Endothelial cell of hepatic sinusoid (primary cell): ENCODE results near the gene ITGB6.

ENCODE experiments used
- in situ Hi-C: cut with HindIII; loops from 2 replicates; pipeline ENCODE4 v1.10.0; 2017; ENCODE audit warnings: low sequenced_read_pairs

ITGB6 gene

DNA sequence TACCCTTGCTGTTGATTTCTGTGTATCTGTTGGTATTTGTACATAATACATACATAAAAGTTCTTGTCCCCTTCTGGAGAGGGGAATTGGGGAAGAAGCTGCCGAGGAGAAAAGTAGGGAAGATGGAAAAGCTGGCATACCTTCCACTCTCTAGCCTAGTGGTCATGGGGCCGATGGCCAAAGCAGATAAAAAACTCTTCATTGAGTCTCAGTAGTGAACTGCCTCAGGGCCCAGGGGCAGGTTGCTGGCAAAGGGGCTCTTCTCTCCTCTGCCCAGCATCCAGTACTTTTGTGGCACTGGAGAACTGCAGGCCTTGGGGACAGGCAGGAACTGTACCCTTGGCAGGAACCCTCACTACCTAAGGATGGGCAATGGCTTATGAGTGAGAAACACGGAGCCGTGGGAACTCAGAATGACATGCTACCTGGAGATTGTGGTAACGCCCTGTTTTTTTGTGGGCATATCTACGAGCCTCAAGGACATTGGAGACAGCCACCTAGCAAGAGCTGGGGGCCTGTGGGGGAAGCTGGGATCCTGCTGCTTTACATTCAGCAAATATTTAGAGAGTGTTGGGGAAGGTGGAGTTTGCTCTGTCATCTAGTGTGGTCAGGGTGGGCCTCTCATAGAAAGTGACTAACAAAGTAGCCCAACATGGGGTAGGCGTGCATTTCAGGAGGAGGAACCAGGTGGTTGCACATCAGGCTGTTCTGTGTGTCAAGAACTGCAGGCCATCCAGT, 22.6 kb upstream of the ITGB6 start:
- in situ Hi-C loops, result no loop called here

DNA sequence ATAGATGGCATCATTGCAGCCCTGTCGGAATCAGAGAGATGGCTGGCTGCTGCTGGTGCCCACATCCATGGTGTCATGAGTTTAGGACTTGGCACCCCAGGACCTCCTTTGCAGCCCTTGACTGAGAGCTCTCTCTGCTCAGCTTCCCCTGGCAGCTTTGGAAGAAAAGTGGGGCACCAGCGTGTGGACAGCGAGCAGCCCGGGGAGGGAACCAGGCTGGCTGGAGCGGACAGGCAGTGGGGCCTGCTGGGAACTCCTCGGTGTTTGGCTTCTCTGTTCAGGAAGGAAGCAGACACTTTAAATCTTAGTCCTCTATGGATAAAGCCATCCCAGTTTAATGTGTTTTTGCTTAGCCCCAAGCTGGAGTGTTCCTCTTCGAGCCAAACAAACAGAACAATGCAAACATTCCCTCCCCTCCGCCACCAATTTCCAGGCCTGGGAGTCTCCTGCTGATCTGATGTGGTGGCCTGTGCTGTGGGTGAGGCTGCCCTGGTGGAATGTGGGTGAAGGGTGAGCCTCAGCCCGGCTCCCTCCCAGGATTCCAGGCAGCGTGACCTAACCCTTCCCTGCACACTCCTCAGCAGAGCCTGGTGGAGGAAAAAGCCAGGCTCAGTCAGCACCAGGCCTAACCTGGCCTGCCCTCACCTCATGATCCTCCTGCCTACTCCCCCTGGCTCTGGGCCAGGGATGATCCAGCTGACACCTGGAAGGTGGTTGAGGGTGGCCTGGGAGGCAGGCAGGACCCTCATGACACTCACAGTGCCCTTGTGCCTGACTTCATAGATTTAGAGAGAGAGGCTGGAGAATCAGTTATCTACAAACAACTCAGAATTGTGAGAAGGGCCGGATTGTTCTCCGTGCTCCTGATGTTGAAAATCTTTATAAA, 21.6 kb upstream of the ITGB6 start:
- in situ Hi-C loops, result no loop called here

DNA sequence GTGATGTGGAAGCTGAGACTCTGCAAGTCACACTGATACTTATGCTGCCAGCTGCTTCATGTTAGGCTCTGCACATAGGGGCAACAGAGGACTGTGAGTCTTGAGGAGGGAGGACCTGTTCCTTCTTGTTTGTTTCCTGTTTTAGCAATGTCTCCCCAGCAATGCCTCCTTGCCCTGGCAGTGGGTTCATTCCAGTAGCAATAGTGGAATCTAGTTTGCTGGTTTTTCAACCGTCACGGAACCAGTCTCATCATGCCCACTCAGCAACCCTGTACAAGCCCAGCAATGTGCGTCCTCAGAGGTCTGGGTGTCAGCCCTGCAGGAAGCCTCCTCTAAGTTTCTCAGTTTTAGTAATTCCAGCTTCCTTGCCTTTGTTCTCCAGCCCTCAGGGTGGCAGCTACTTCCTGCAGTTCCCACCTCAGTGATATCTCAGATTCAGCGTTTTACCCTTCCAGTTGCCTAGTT, 20.5 kb upstream of the ITGB6 start:
- in situ Hi-C loops, result no loop called here

DNA sequence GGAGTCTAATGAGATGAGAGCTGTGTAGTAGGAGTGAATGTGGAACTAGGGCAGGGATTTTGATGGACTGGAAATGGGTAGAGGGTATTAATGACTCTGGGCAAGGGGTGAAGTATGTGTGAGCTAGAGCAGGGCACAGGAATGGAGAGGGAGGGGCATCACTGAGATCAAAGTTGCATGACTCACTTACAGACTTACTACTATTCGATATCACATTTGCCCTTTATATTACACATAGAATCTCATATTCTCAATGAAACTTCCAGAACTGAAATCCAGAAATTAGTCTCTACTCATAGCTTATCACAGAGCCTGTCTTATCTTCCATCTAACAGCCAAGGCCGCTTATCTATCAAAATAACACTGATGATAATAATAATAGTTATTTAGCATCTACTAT, 20.0 kb upstream of the ITGB6 start:
- in situ Hi-C loops, result no loop called here

DNA sequence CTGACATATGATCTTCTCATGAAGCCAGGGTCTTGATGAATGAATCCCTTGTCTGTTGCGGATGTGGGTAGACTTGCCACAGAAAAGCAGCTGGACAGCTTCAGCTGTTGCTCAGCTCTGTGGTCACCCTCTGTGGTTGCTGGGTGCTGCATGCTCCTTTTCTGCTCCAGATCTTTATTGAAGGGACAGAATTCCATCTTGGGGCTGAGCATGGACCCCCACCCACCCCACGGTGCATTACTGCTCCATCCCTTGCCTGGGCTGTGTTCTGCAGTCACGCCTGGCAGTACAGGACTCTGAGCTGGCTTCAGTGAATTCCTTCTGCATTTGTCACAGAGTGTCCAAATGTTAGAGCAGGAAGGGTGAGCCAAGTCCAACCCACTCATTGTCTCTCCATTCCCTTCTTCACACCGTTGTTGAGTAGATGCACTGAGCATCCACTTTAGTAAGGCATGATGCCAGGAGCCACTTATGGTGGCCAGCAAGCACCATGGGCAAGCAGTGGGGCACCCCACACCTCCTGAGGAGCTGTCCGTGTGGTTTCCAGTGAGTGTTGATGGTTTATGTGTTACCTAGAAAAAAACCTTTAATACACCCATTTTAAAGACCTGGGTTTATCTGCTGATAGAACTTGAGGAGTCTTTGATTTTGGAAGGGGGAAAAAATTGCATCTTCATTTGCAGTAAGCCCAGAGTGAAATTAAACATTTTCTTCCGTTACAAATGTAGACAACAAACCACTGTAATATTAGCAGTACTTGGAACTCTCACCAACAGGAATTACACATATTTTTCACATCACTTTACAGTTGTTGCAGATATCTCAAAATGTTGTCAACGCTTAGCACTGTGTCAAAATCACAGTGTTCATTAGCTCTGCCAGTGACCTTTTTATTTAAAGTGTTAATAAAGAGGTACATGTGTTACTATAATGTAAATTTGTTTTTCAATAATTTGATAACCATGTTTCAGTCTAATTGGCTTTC, 14.7 kb upstream of the ITGB6 start:
- in situ Hi-C loops, result no loop called here

DNA sequence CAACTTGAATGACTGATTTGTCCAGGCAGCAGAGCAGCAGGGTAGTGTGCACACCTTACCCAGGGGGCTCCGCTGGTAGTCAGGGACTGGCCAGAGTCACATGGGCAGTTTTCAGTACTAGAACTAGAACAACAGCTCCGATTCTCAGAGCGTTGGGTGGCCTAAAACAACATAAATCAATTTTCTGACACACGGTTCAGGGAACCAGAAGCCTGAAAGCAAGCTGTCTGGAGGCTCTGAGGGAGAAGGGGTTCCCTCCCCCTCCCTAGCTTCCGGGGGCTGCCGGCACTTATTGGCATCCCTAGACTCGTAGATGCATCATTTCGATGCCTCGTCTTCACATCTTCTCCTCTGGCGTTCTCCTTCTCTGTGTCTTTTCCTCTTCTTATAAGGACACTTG, 13.4 kb upstream of the ITGB6 start:
- in situ Hi-C loops, result no loop called here

DNA sequence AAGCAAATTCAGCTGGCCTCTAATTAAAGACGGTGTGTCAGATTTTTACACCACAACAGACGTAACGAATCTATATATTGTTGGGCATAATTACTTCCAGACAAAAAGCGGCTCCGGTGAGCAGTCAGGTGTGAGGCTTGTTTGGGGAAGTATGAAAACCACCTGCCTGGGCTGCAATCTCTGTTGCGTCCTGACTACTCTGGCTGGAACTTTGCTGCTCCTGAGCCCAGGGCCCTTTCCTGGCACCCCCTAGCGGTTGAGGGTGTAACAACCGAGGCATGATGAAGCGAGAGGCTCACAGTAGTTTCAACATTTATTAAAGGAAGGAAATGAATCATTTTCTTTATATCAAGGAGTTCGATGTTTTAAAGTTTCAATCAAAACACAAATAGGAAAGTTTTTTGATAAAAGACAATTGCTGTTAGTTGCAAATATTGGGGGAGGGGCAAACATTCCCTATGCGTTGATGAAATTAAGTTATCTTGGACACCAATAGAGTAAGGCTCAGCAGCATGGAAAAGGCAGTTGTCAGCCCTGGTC, 10.6 kb upstream of the ITGB6 start:
- in situ Hi-C loops, result no loop called here

DNA sequence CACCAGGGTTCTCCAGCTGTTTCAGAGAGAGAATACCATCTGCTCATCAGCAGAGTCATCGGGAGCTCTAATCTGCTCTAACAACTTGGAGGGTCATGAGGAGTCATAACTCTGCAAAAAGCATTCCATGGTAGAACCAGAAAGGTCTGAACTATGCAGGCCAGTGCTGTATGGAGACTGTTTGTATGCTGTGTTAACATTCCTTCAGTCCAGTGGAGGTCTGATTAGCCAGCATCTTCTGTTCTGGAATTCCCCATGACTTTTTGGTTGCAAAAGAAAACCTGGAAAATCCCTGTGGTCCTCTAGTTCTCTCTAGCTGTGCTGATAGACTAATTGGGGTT, 9.4 kb upstream of the ITGB6 start:
- in situ Hi-C loops, result no loop called here

DNA sequence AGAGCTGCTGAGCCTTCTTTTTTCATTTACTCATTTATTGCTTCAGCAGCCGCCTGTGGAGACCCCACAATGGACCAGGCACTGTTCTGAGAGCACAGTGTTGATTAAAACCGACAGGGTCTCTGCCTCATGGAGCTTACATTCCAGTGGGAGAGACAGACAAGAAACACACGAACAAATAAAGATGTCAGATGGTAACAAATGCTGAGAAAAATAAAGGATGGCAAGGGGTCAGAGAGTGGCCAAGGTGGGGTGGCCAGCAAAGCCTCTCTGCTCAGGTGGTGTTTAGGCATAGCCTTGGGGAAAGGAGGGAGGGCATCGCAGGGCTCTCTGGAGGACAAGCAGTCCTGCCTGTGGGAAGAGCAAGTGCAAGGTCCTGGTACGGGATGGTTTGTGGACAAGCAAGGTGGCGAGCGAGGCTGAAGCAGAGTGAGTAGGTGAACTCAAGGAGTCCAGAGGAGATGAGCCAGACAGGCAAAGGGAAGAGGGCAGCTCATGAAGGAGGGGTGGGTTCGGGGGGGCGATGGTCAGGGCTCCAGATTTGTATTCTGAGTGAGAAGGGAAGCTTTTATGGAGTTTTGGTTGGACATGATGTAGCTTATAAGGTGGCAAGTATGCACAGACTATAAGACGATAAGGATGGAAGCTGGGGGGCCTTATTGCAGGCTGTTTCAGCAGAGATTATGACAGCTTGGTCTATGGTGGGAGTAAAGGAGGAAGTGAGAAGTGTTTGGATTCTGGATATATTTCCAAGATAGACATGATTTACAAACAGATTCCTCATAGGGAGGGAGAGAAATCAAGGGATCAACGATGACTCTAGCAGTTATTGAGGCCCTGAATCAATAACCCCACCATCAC, 8.8 kb upstream of the ITGB6 start:
- in situ Hi-C loops, result no loop called here

DNA sequence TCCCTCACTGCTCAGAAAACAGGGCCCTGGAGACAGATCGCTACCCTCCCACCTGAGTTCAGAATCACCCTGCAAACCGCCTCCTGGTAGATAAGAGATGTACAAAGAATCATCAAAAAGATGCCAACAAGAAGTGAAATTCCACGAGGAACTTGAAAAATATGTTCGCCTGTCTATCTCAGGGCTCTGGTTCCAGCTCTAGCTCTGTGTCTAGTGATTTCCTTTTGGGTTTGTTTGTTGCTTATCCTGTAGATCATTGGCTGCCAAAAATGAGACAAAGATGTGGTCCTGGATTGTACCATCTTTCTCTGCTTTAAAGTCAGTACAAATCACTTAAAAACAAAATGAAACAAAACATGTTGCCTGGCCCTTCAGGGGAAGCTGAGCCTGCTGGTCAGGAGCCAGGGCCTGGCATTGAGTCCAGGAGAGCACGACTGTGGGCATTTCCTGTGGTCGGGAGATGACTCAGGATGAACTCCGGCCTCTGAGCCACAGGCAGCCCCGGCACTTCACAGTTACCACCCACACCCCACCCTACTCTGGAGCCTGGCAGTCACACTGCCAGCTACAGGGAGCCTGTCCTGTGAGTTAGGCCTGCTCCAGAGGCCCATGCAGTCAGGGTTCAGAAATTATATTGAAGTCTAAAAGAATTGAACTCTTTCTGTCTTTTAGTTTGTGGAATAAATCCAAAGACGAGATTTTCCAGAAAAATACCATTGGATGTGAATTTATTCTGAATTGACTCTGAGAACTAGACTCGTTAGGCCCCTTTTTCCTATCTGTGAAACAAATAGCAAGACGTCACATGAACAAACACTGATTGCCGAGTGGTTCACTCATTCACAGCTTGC, 8.0 kb upstream of the ITGB6 start:
- in situ Hi-C loops, result no loop called here

DNA sequence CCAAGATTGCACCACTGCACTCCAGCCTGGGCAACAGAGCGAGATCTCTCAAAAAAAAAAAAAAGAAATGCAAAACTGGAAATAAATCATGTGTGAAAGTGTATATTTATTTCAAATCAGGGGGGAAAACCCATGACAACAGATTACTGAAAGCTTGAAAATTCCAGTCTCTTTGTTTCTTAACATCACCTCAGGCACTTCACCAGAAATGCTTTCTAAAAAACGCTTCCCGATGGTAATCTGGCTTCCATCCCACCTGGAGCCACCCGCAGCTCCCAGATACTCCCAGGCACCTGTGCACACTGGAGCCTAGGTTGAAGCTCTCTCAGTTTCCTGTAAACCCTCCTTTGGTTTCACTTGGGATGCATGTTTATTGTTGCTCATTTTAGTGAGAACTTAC, 7.2 kb upstream of the ITGB6 start:
- in situ Hi-C loops, result no loop called here

DNA sequence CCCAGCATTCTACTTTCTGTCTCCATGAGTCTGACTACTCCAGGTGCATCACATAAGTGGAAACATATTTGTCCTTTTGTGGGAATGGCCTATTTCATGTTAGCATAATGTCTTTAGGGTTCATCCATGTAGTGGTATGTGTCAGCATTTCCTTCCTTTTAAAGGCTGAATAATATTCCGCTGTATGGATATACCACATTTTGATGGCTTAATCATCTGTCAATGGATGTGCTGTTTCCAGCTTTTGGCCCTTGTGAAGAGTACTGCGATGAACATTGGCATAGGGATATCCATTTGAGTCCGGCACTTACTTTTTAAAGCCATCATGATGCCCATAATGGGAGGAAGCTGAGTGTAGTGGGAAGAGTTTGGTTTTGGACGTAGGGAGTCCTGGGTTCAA, 6.4 kb upstream of the ITGB6 start:
- in situ Hi-C loops, result no loop called here

DNA sequence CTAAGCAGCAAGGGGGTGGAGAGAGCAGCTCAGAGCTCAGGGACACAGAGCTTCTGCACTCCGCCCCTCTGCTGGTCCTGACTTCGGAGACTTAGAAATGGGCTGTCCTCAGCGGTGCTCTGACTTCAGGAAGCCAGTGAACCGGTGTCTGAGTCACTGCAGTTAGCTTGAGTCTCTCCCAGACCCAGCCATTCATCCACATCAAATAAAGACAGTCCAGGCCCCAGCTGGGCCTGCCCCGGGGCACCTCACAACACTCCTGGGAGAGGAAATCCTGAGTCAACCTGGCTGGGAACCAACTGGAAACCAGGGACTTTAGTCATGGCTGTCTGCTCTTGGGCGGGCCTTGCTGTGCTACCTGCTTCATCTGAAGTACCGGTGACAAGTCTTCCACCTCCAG, 5.4 kb upstream of the ITGB6 start:
- in situ Hi-C loops, result no loop called here

DNA sequence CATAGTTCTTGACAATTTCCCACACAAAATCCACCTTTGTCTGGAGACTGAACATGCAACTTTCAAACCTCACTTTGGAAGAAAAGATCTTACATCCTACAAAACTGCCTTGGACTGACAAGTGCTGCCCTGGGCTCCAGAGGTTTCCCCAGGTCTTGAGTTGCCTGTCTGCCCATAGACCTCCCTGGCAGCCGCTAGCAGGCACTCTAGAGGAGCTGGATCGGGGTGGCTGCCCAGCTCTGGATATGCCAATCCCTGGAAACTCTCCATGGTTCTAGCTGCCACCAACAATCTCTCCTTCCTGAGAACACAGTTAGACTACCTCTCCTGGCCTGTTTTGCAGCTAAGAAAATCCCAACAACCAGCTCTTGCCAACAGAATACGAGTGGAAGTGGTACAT, 3.4 kb upstream of the ITGB6 start:
- in situ Hi-C loops, result no loop called here

DNA sequence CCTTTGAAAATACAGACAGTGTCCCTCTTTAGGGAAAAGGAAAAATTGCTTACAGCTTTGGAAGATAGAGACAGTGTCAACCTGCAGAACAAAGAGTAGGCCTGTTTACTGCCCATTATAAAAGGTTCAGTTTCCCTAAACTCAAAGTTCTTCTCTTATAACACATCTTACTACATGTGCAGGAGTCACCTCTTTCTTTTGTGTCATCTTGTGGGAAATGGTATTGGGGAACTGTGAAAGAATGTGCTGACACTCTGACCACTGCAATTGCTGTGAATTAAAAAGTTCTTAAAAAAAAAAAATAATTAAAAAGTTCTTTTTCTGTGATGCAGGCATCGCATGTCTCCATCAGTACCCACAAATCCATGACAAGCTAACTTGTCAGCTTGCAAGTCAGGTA, 2.9 kb upstream of the ITGB6 start:
- in situ Hi-C loops, result no loop called here

DNA sequence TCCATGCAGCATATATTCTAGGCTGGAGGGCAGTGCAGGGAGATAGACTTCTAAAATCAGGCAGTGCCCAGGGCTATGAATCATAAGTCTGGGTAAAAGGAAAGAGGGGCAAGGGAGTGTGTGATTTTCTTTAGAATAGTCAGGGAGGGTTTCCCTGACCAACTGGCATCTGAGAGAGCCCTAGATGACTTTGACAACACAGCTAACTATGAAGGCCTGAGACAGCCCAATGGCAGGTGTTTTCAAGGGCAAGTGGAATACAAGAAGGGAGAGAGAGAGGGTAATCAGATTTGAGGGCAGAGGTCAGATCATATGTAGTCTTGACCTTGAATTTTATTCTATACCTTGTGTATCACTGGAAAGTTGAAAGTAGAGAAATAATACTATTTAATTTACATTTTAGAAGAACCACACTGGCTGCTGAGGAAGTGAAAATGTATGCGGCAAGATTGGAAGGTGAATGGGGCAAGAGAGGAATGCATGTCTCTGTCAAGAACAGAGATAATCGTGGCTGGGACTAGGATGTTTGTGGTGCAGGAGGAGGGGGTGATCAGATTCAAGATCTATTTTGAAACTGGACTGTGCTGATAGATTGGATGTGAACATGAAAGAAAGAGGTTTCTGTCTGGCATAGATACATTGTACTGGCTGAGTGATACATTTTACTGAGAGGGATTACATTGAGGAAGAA, 1.9 kb upstream of the ITGB6 start:
- in situ Hi-C loops, result no loop called here

DNA sequence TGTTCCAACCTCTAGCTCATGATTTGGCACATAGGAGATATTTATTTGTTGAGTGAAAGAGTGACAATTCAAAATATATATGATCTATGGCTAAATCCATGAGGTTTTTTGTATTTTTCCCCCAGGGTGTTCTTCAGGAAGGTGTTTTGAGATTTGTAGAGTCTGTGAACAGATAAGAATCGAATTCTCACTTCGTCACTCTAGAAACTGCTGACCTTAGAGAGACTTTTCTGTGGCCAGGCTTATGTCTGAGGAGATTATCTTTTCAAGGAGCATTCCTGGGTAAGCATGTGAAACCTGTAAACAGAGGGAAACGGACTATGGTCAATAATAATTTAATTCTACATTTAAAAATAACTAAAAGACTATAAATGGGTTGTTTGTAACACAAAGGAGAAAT, 849 bp upstream of the ITGB6 start:
- in situ Hi-C loops, result no loop called here

DNA sequence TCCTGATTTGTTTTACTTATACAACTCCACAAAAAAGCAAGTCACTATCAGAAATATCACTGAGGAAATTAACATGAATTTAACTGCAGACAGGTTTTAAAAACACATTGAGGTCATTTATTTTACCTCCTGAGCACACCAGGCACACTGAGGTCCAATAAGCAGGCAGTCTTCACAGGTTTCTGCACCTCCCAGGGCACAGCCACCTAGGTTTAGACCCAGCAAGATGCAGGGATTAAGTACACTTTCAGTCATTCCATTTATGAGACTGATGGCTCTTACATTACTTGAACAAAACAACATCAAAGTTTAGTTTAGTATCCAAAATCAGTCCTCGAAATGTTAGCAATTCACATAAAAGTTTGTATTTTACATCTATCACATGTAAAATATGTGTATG, 1.0 kb downstream of the ITGB6 start:
- in situ Hi-C loops, result no loop called here

DNA sequence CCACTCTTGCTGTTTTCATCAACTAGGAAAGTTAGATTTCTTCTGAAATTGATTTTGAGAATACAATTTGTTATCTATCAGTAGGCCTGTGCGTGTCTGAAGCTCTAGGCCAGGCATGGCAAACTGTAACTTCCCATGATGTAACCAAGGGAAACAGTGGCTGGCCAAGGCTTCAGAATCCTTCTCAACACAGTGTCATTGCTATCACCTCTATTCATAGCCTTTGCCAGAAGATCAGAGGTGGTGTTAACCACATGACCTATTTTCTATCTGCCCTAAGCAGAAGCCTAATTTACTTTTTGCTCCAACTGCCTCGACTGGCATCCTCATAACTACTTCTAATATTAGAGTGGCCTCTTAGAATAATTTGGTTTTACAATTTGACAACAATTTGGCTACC, 2.5 kb downstream of the ITGB6 start:
- in situ Hi-C loops, result no loop called here
